GM10266 (cell line): ENCODE results near the gene AQP12B.
"Not testable (repeated sequence)": the region's sequence is repeated elsewhere in the genome, so short reads cannot be mapped to it uniquely, and the experiment has no call there.

Source experiments
- DNase-seq: peaks from one replicate; pipeline ENCODE4 v3.0.0; 2012; ENCODE audit errors: extremely low spot score
- TF ChIP-seq, protein P1 (sequence below): IDR thresholded peaks from 2 replicates; pipeline ENCODE4 v1.5.1; 2012; ENCODE audit warnings: mild to moderate bottlenecking, low read depth; ENCODE audit not compliant: control insufficient read depth, insufficient read depth; ENCODE audit errors: missing control alignments

The AQP12B gene

DNA sequence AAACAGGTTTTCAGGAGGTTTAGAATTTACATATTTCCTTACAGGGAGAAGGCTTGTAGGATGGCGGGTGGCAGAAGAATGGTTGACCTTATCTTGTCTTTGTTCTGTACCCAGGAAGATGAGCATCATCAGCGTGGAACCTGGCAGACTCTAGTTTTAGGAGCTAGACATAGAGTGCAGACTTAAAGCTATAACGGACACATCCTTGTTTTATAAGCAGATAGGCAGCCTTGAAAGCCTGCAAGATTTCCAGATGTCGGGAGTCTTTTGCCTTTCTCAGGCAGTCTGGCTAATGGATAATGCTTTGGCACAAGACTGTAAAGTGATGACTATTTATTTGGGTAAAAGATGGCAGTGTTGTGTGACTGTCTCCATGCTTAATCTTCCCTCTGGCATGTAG lies 11.7 kb downstream of the AQP12B start:
- no peak for DNase-seq
- TF ChIP-seq, protein P1, sequence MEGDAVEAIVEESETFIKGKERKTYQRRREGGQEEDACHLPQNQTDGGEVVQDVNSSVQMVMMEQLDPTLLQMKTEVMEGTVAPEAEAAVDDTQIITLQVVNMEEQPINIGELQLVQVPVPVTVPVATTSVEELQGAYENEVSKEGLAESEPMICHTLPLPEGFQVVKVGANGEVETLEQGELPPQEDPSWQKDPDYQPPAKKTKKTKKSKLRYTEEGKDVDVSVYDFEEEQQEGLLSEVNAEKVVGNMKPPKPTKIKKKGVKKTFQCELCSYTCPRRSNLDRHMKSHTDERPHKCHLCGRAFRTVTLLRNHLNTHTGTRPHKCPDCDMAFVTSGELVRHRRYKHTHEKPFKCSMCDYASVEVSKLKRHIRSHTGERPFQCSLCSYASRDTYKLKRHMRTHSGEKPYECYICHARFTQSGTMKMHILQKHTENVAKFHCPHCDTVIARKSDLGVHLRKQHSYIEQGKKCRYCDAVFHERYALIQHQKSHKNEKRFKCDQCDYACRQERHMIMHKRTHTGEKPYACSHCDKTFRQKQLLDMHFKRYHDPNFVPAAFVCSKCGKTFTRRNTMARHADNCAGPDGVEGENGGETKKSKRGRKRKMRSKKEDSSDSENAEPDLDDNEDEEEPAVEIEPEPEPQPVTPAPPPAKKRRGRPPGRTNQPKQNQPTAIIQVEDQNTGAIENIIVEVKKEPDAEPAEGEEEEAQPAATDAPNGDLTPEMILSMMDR = no peak

DNA sequence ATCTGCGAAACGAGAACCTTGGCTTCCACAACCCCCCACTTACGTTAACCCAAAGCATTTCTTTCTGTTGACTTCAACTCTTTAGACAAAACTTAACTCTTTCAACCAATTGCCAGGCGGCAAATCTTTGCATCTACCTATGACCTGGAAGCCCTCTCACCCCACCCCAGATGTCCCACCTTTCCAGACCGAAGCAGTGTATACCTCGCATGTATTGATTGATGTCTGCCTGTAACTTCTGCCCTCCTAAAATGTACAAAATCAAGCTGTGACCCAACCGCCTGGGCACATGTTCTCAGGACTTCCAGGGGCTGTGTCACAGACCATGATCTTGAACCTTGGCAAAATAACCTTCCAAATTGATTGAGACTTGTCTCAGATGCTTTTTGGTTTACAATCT lies 12.3 kb downstream of the AQP12B start:
- TF ChIP-seq, protein P1 = no peak
- no peak for DNase-seq

DNA sequence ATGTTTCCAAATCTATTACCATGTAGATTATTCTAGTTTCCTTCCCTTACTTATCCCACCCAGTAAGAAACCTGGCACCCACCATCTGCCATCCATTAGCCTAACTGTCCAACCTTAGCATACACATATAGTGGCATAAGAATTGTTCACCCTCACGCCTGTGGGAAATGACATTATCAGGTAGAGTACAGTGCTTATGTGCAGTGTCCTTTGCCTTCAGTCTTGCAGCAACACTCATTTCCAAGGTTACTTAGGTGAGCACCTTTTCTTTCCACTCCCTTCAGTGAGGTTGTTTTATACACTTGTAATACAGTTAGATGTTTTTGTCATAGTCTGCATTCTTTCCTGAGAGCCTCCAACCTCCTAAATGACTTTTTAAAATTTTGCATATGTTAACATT lies 18.1 kb downstream of the AQP12B start:
- TF ChIP-seq, protein P1 = no peak
- no peak for DNase-seq

DNA sequence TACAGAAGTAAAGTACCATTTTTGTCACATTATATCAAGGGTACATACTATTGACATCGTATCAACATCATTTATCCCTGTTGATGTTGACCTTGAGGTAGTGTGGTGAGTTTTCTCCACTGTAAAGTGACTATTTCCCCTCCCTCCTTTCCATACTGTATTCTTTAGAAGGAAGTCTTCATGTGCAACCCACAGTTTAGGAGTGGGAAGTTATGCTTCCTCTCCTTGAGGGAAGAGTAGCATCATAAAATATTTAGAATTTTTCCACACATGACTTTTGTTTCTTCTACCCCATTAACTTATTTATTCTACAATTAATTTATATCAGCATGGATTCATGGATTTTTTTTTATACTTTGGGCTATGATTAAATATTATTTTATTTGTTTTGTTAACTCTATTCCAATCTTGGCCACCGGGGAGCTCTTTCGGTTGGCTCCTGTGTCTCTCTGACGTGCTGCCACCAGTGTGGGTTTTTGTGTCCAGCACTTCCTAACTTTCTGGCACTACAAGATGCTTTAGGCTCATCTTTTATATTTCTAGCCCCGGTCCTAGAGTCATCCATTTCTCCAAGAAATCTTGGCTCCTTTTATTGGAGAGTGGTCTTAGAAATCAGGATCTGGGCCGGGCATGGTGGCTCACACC lies 19.0 kb downstream of the AQP12B start:
- TF ChIP-seq, protein P1 = no peak
- no peak for DNase-seq

DNA sequence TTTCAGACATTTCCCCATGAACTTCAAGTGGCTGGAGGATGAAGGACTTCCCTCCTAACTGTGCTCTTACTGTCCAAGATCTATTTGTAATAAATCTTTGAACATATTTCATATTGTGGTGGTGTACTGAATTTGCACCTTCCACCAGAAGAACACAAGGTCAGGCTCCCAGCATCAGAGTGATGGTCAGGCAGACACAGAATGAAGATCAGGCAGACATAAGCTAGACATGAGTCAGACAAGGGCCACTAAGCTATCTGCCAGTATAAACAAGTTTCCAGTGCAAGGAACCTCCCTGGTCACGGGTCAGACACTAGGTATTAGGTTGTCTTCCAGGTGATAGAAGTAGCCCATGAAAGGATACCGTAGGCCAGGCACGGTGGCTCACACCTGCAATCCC lies 20.0 kb downstream of the AQP12B start:
- TF ChIP-seq, protein P1 = no peak
- no peak for DNase-seq

DNA sequence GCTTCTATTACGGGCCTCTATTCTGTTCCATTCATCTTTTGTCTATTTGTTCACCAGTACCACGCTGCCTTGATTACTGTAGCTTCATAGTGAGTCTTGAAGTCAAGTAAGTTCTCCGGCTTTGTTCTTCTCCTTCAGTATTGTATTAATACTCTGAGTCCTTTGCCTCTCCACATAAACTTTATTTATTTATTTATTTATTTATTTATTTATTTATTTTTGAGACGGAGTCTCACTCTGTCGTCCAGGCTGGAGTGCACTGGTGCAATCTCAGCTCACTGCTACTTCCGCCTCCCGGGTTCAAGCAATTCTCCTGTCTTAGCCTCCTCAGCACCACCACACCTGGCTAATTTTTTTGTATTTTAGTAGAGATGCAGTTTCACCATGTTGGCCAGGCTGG lies 22.8 kb downstream of the AQP12B start:
- not testable (repeated sequence) for DNase-seq

DNA sequence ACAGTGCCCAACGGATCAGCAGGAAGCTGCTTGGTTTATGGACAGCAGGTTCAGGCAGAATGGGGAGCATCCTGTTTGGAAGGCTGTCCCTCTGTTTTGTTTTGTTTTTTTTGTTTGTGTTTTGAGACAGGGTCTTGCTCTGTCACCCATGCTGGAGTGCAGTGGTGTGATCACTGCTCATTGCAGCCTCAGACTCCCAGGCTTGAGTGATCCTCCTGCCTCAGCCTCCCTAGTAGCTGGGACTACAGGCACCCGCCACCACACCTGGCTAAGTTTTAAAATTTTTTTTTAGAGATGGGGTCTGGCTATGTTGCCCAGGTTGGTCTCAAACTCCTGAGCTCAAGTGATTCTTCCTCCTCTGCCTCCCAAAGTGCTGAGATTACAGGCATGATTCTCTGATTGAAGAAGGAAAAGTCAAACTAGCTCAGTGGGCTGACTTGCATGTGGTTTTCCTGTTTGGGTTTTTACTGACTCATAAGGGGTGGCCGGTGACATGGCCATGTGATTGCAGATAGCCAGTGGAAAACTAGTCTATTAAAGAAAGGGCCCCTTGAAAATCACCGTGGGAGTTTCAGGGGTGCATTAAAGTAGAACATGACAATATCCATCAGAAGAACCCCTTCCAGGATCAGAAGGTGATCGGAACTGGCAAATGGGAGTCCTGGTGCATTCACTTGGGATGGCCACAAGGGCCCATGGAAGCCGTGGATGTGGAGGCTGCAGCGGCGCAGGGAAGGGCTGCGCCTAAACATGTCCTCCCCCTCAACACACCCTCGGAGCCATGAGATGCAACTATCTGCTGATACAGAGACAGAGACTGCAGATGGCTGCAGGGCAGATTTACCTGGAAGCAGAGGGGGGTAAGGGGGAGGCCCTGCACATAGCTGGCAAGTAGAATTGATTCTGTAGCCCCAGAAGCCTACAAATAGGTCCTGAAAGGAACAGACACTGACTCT lies 26.5 kb downstream of the AQP12B start:
- TF ChIP-seq, protein P1 = no peak
- DNase-seq = peak; percentile 79

DNA sequence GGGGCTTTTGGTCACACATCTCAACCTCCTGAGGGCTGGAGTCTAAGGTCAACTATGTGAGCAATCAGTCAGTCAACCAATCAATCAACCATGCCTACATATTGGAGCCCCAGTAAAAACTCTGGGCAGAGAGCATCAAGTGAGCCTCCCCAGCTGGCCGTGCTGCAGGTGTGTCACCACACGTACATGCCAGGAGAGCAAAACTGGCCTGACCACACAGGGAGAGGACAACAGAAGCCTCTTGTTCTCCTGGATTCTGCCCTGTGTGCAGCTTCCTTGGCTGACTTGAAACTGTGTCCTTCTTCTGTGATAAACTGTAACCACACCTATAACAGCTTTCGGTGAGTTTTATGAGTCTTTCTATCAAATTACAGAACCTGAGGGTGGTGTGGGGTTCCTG lies 31.5 kb downstream of the AQP12B start:
- no peak for DNase-seq
- TF ChIP-seq, protein P1 = no peak
